Measurements from ENCODE around the gene ETV6. TPM values are rescaled to one million over a fixed set of nuclear protein-coding genes. Genes with fewer than 3 reads are reported as not detected.
"Not testable (repeated sequence)": the region's sequence is repeated elsewhere in the genome, so short reads cannot be mapped to it uniquely, and the experiment has no call there.

ETV6 gene
- total RNA-seq, 6 experiments from 2014 or later, result 14.6 to 20.5 (median 16.6) TPM

GRCh38 chr12:11624116-11624515, 25.4 kb upstream of the ETV6 start:
- no peak for TF ChIP-seq CTCF (IDR thresholded peaks at IDR 0.05)
- no peaks in the 10 kb centered on the region; the same call in 1 of the 2 replicates for H3K27me3 Mint-ChIP-seq (ENCODE audit: insufficient read depth)
- no peaks in the 10 kb centered on the region for H3K9me3 Mint-ChIP-seq
- no peak overlapping the region for H3K4me3 Mint-ChIP-seq
- no peaks in the 10 kb centered on the region for H3K36me3 Mint-ChIP-seq (ENCODE audit: low read depth)
- no peak for DNase-seq
- no peak overlapping the region for H3K27ac Mint-ChIP-seq
- H3K4me1 Mint-ChIP-seq (ENCODE audit: low read depth), result peaks cover 15% of the 10 kb centered on the region

GRCh38 chr12:11627709-11628108, 21.8 kb upstream of the ETV6 start:
- not testable (repeated sequence) for H3K27me3 Mint-ChIP-seq (ENCODE audit: insufficient read depth); H3K36me3 Mint-ChIP-seq (ENCODE audit: low read depth); H3K27ac Mint-ChIP-seq

GRCh38 chr12:11628353-11628752, 21.1 kb upstream of the ETV6 start:
- H3K27me3 Mint-ChIP-seq (ENCODE audit: insufficient read depth), result no peaks in the 10 kb centered on the region; the same call in 1 of the 2 replicates

More at GRCh38 chr12:11627709-11628108, 21.8 kb upstream of the ETV6 start:
- not testable (repeated sequence) for DNase-seq; H3K4me1 Mint-ChIP-seq (ENCODE audit: low read depth); H3K9me3 Mint-ChIP-seq; H3K4me3 Mint-ChIP-seq

GRCh38 chr12:11630046-11630706, 19.3 kb upstream of the ETV6 start:
- Mint-ChIP-seq H3K9me3 (peaks cover under 1% of the 10 kb centered on the region), H3K4me1 (ENCODE audit: low read depth) (peaks cover 12% of the 10 kb centered on the region), H3K27me3 (ENCODE audit: insufficient read depth) (no peaks in the 10 kb centered on the region; the same call in 1 of the 2 replicates), H3K36me3 (ENCODE audit: low read depth) (no peaks in the 10 kb centered on the region), H3K4me3 (no peak overlapping the region), H3K27ac (no peak overlapping the region)
- no peak for TF ChIP-seq CTCF (IDR thresholded peaks at IDR 0.05)
- DNase-seq, result no peak

More at GRCh38 chr12:11628353-11628752, 21.1 kb upstream of the ETV6 start:
- Mint-ChIP-seq H3K4me1 (ENCODE audit: low read depth) (peaks cover 3% of the 10 kb centered on the region; the same call in 1 of the 2 replicates), H3K36me3 (ENCODE audit: low read depth) (no peaks in the 10 kb centered on the region), H3K4me3 (no peak overlapping the region), H3K9me3 (no peaks in the 10 kb centered on the region), H3K27ac (no peak overlapping the region)
- no peak for DNase-seq
- TF ChIP-seq CTCF (IDR thresholded peaks at IDR 0.05), result no peak

- Mint-ChIP-seq H3K4me3 (no peak overlapping the region), H3K9me3 (peaks cover 11% of the 10 kb centered on the region), H3K27me3 (ENCODE audit: insufficient read depth) (no peaks in the 10 kb centered on the region; the same call in 1 of the 2 replicates), H3K4me1 (ENCODE audit: low read depth) (peaks cover 18% of the 10 kb centered on the region), H3K36me3 (ENCODE audit: low read depth) (peaks cover 7% of the 10 kb centered on the region; the same call in 1 of the 2 replicates), H3K27ac (no peak overlapping the region)
- no peak for TF ChIP-seq CTCF (IDR thresholded peaks at IDR 0.05)
- no peak for DNase-seq
Measured at GRCh38 chr12:11631288-11631687, 18.2 kb upstream of the ETV6 start.

- H3K36me3 Mint-ChIP-seq (ENCODE audit: low read depth); DNase-seq; H3K27me3 Mint-ChIP-seq (ENCODE audit: insufficient read depth); H3K4me3 Mint-ChIP-seq; H3K27ac Mint-ChIP-seq: not testable (repeated sequence)
- Mint-ChIP-seq H3K9me3 (peaks cover 17% of the 10 kb centered on the region), H3K4me1 (ENCODE audit: low read depth) (peaks cover 18% of the 10 kb centered on the region)
Measured at GRCh38 chr12:11631881-11632280, 17.6 kb upstream of the ETV6 start.

All from HFFc6 (cell line).